GM19099 (cell line): Measurements from ENCODE around the gene GABRD.

ENCODE experiments used
- POLR2A ChIP-seq: IDR thresholded peaks from 3 replicates; pipeline ENCODE4 v1.6.1; 2011; ENCODE audit warnings: low read depth; ENCODE audit not compliant: insufficient read length; ENCODE audit errors: extremely low read depth

The GABRD gene

DNA sequence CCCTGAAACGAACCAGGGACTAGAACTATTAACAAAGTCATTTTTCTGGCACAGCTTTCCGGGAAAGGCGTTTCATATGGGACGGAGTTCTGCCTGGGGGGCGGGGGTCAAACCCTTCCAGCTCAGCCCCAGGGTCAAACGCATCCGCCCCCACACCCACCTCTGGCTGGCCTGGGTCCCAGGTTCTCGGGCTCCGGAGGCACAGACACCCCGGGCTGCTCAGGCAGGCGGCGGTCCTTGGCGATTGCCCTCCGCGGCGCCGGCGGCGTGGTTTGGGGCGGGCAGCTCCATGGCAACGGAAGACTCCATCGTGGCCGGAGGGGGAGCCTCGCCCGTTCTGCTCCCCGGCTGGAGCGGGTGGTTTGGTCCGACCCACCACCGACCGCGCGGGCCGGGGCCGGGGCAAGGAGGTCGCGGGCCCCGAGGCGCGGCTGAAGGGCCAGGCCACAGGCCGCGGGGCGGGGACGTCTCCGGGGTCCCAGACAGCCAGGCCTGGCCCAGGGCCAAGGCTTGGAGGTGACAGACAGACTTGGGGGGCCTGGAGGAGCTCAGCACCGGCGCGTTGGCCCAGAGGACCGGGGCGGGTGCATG lies 15.5 kb upstream of the GABRD start, which contains the start of gene CFAP74:
Gene CFAP74, minus strand, starts transcription at position 246 of the 591 bp plus-strand sequence. CDS start 12,830 bp downstream, outside the sequence.
- no peak for TF ChIP-seq POLR2A

DNA sequence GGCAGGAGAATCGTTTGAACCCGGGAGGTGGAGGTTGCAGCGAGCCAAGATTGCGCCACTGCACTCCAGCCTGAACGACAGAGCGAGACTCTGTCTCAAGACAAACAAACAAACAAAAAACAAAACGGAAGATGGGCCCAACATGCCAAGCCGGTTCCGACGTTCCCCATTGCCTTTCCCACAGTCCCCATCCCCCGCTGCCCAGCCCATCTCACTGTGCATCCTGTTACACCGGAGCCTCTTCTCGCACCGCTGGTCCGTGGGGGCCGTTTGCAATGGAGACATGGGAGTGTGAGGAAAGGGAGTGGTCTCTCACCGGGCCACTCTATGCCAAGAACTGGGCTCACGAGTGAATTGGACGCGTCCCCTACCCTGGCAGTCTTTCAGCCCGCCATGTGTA lies 14.3 kb upstream of the GABRD start:
- no peak for TF ChIP-seq POLR2A

DNA sequence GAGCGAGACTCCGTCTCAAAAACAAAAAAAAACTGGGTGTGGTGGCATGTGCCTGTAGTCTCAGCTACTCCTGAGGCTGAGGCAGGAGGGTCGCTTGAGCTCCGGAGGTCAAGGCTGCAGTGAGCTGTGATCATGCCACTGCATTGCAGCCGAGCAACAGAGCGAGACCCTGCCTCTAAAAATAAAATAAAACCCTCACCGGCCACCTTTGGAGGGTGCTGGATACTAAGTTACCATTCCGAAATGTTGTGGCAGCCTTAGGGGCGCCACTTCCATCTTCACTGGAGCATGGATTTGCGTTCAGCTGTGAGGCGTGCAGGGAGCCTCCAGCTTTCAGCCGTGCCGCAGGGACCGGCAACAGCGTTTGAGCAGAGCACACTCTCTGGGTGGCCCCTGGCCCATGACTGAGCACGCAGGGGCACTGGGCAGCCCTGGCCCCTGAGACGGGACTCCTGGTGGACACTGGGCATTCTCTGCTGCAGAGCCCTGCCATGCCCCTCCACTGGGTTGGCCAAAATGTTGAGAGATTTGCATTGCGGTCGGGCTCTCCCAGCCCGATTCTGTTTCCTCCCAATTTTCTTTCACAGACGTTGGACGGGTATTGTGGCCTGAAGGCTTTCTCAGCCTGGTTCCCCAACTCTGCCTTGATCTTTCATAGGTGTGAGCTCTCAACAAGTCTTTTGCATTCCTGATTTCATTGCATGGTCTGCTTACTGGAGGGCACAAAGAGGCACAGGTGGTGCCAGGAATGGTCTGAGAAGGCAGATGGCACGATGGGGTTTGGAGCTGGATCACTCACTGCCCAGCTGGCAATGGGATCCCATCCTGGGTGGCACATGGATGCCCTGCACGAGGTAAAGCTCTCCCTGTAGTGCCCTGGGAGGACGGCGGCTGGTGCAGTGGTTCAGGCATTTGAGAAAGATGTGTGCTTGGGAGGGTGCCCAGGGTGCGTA lies 9.8 kb upstream of the GABRD start:
- no peak for TF ChIP-seq POLR2A

DNA sequence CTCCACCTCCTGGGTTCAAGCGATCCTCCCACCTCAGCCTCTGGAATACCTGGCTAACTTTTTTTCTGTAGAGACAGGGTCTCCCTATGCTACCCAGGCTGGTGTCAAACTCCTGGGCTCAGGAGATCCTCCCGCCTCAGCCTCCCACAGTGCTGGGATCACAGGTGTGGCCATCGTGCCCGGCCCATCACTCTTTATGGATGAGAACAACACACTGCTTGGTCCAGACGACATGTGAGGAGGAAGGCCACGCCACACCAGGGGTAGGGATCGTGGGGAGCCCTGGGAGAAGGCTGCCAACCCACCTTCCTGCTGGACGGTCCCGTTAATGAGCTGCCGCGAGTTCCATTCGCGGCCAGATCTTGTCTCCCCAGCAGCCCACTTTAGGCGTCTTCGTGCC lies 5.0 kb upstream of the GABRD start:
- TF ChIP-seq POLR2A: no peak

DNA sequence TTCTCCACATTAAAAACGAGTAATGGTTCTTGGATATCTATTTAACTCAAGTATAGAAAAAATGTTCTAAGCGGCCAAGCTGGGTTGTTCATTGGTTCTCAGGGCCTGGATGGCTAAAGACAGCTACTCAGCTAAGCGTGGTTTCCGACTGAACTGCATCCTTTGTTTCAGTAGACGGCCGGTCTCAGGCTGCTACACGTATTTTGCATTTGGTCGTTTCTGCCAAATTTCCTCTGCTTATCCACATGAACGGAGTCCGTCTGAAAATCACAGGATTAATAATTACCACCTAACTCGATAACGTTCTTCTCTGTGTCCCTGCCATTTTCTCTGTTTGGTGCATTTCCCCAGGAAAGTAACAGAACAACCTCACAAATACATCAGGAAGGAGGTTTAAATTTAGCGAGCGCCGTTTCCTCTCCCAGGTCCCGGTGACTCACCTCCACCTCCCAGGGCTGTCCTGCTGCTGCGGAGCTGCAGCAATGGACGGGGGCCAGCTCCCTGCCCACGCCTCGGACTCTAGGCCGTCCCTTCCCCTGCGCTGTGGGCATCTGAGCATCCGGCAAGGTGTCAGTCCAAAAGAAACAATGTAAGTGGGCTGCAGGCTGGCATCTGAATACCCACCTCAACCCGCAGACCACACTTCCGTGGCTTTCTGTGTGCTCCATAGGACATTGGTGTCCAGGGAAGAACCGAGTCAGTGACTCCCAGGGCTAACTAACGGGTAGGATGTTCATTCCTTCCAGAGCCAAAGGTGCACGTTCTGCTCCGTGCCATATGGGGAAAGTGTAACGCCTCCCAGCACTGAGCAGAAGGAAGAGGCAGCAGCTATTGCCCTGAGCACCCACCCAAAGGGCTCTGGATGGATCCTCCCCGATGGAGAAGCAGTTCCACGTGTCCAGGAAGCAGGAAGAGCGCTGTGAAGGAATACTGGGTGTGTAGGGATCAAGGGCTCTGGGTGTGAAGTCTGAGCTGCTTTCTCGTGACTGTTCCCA lies 4.1 kb upstream of the GABRD start:
- TF ChIP-seq POLR2A: no peak

DNA sequence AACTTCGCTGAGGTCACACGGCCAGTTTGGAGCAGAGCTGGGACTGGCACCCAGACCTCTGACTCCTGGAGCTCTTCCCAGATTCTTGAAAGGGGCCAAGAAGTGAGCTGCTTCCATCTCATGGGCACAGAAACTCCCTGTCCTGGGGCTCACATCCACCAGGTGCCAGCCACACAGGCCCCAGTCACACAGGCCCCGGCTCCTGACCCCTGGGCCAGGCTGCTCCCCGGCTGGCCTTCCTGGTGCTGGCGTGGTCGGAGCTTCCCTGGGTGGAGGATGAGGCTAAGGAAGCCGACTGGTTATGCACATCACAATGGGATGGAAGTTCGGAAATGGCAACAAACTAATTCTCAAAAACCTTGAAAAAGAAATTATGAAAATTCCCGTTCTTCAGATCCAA lies 3.0 kb upstream of the GABRD start:
- no peak for TF ChIP-seq POLR2A

DNA sequence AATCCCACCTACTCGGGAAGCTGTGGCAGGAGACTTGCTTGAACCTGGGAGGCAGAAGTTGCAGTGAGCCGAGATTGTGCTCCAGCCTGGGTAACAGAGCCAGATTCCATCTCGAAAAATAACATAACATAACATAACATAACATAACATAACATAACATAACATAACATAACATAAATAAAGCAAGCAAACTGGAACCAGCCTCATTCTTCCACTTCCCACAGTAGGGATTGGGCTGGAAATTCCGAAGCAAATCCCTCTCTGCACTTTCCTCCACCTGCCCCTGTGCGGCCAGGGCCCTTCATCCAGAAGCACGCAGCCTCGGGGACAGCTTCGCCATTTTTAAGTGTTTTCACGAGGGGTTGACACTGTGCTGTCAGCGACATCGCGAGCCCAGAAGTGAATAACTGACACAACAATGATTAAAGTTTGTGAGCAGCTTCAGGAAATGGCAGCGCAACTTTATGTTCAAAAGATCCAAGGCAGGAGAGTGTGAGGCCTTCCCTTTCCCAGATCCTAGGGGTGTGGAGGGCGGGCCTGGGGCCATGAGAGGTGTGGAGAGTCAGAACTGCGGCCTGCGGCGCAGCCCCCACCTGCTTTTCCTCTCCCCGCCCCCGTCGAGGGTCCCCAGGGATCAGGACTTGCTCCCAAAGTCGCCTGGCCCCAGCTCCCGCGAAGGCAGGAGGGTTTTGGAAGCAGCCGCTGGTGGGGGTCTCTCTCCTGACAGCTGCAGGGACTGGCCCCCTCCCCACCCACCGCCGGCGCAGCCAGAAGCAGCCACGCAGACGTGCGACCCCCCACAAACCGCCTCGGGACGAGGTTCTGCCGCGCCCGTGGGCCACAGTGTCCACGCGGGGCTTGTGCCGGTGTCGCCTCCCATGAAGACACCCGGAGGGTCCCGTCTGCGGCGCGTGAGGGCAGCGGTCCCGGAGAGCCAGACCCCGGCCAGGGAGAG lies 651 bp upstream of the GABRD start:
- no peak for TF ChIP-seq POLR2A

DNA sequence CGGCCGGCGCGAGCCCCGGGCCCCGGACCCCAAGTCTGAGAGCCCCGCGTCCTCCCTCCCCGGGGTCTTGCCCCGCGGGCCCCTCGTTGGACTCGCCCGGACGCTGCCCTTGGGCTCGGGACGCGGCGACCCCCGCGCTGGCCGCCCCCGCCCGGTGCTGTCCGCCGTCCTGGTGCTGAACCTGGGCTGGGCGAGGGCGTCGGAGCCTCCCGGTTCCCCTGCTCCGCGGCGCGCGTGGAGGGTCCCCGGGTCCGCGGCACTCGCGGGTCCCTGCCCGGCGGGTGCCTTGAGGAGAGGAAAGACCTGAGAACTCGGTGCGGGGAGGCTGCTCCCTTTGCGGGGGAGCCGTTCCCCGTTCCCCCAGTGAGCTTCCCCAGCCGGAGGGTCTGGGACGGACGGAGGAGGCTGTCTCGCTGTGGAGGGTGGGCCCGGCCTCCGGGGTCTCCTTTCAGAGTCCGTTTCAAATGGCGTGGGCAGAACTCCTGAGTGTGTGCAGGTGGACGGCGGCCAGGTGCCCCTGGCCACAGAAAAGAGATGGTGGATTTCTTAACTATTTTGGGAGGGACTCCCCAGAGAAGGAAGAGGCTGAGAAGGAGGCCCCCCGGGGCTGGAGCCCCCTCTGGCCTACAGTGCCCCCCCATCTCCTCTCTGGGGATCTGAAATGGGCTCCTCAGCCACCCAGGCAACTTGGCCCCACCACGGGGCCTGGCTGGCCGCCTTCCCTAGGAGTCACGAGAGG lies 595 bp downstream of the GABRD start:
- TF ChIP-seq POLR2A: no peak

DNA sequence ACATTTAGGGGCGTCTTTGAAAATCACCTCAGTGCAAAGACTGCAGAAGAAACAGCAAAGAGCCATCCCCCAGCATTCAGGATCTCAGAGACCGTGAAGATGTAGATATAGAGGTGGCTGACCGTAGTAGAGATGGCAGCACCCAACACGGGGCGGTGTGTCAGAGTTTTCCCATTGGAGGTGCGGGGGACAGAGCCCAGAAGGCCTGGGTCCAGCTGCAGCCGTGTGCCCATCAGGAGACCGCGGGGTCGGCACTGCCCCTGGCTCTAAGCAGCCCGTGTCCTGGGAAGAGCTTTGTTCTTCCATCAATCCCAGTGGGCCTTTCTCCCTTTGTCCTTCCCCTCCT lies 1.1 kb downstream of the GABRD start:
- TF ChIP-seq POLR2A: no peak

DNA sequence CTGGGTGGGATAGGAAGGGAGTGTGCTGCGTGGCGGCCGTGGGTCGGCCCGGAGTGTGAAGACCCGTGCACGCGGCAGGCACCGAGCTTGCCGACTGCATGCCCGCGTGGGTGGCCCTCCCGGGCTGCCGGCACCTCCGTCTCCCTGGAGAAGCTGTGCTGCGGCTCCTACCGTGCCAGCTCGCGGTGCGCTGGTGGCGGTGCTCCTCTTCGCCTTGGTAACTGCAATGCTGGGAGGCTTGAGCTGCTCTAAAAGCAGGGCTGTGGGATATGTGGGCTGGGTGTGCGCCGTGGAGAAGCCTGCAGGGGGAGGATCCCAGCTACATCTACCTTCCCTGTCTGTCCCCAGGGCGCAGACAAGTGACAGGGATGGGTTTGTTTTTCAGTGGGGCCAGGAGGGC lies 2.4 kb downstream of the GABRD start:
- no peak for TF ChIP-seq POLR2A

DNA sequence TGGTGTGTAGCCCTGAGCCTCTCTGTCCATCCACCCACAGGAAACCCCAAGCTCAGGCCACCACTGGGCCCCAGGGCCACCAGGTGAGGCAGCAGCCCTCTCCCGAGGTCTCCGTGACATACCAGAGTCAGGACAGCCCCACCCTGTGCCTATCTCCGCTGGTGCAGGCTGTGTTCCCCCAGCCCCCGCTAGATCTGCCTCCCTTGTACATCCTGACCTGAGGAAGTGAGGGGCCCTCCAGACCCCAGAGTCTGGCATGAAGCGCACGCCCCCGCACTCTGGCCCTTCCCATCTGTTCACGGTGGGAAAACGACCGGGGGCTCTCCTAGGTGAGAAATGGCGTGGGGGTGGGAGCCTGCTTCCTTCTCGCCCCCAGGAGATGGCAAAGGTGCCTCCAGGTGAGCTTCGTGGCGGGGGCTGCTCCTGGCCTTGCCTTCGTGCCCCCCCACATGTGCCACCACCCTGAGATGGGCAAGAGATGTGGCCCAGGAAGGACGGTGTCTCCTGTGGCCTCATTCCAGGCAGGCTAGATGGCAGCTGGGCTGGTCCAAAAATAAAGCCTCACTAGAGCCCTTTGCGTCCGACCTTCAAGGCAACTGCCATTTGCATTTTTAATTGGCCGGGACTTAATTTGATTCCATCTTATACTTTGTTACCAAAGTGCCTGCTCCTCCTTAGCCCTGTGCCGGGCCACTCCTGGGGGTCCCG lies 3.1 kb downstream of the GABRD start:
- no peak for TF ChIP-seq POLR2A

DNA sequence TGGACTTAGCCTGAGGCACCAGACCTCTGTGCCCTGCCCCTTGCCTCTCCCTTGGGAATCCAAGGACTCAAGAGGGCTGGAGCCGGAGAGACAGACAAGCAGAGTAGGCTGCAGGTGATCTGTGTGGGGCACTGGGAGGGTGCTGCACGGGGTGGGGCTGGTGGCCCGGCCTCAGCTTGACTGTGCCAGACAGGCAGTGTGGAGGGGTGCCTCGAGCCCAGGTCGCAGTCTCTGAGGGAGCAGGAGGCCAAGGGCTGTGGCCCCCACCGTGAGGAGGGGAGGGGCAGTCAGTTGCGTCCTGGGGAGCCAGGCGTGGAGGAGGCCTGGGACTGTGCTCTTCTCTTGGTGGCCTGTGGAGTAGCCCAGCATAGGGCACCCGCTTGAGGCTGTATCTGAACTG lies 4.0 kb downstream of the GABRD start:
- TF ChIP-seq POLR2A: no peak

DNA sequence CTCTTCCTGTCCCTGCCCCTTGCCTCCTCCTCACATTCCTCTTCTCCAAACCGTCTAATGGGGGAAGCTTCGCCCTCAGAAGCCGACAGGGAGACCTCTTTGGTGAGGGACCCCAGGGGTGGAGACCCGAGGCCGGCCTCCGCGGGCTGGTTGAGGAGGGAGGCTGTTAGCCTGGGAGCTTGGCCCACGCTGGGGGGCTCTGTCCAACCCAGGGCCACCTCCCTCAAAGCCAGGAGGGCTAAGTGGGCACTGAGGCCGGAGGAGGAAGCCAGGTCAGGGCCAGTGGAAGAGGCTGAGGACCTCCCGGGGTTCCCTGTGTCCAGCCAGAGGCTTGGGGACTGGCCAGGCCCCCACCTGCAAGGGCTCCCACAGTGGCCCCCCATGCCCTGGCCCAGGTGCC lies 5.3 kb downstream of the GABRD start:
- TF ChIP-seq POLR2A: no peak
